ENCODE measurements around the gene ALOXE3.

DNA sequence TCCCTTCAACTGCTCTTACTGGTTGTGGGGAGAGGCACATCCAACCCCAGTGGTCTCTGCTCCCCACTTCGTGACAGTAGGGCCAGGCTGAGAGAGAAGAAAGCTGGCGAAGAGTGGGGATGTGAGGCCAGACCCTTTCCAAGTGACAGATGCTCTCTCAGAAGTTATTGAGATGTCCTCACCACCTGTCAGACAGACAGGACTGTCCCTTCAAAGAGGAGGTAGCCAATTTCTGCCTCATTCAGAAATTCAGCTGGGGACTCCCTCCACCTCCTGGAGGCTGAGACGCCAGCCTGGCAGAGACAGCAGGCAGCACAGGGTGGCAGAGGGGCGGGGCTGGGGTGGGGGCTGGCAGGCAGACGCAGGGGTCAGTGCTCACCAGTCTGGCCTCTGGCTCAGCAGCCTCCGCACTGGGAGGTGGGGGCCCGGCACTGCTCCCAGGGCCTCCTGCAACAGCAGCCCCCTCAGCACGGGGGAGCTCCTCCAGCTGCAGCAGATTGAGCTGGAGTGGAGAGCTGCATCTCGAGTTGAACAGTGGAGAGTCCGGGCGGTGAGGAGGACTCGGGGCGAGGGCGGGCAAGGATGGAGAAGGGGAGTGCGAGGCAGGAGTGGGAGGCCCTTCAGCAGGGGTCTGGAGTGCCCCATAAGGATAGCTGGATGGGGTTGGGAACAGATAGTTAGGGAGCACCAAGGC is 24.7 kb upstream of the ALOXE3 start:
- TF ChIP-seq, protein P1, sequence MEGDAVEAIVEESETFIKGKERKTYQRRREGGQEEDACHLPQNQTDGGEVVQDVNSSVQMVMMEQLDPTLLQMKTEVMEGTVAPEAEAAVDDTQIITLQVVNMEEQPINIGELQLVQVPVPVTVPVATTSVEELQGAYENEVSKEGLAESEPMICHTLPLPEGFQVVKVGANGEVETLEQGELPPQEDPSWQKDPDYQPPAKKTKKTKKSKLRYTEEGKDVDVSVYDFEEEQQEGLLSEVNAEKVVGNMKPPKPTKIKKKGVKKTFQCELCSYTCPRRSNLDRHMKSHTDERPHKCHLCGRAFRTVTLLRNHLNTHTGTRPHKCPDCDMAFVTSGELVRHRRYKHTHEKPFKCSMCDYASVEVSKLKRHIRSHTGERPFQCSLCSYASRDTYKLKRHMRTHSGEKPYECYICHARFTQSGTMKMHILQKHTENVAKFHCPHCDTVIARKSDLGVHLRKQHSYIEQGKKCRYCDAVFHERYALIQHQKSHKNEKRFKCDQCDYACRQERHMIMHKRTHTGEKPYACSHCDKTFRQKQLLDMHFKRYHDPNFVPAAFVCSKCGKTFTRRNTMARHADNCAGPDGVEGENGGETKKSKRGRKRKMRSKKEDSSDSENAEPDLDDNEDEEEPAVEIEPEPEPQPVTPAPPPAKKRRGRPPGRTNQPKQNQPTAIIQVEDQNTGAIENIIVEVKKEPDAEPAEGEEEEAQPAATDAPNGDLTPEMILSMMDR (conservative IDR thresholded peaks at IDR 0.05; ENCODE audit: low read length) = no peak
- no peak for TF ChIP-seq EZH2phosphoT487 (IDR thresholded peaks at IDR 0.05; ENCODE audit: borderline replicate concordance)
